ENCODE data around the gene NCOA6. TPM values are rescaled to one million over a fixed set of nuclear protein-coding genes. Genes with fewer than 3 reads are reported as not detected.

The NCOA6 gene
- total RNA-seq, 2 experiments from 2014 or later, result 25.8 to 26.9 TPM

GRCh38 chr20:34708621-34709043 is 116.8 kb downstream of the NCOA6 start:
- peaks cover 6% of the 10 kb centered on the region for H3K27me3 Mint-ChIP-seq (ENCODE audit: low read depth)
- H3K9me3 Mint-ChIP-seq (ENCODE audit: insufficient read depth), result no peaks in the 10 kb centered on the region
- peaks cover 37% of the 10 kb centered on the region for H3K4me1 Mint-ChIP-seq (ENCODE audit: low read depth)
- peaks cover 3% of the 10 kb centered on the region for H3K36me3 Mint-ChIP-seq (ENCODE audit: low read depth)
- ChIA-PET CTCF (interaction anchor here (0.8 to 7.3 kb wide), 17 partner anchors 11 to 396 kb away, joined by 3 to 77 read pairs (median 6); partner anchors contain the start of genes DYNLRB1 and PIGU), POLR2A (interaction anchor here (0.6 kb wide), 1 partner anchor 1477 kb away, joined by 3 read pairs; no protein-coding TSS in a partner anchor)
- H3K27ac Mint-ChIP-seq, result peak overlapping the region; percentile 71
- ATAC-seq, result peak; percentile 8
- peak overlapping the region; percentile 82 for H3K4me3 Mint-ChIP-seq
- peak; percentile 72 for DNase-seq

DNA sequence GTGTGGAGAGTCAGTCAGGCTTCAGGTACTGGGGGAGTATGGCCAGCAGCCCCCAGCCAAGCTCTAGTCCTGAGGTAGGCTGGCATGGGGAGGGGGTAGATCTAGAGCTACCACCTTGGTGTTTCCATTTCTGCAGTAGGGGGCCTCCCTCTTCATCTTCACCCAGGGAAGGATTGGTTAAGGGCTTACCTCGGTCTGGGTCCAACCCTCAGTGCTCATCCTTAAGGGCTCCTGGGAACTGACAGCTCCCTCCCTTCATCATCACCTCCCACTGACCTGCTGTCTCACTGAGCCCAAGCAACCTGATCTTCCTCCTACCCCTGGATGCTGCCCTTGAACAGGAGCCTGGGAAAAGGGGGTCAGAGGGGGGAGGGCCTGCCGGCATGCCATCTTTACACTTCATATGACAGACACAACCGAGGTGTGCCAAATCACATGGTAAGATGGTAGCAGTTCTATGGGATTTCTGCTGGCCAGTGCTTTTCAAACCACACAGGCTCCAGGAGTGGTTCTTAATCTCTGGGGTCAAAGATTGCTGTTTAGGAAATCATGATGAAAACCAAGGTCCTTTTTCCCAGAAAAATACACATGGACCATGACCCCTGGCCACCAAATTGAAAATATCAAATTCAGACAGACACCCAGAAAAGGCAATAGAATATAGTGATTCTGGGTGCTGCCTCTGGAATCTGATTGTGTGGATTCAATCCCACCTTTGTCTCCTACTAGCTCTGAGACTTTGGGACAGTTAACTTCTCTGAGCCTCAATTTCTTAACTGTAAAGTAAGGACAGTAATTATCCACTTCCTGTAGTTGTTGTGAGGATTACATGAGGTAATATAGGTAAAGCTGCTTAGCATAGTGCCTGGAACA is 118.3 kb downstream of the NCOA6 start:
- no peak for ATAC-seq
- Mint-ChIP-seq H3K9me3 (ENCODE audit: insufficient read depth) (no peaks in the 10 kb centered on the region), H3K27me3 (ENCODE audit: low read depth) (peaks cover 18% of the 10 kb centered on the region), H3K4me3 (no peak overlapping the region), H3K27ac (no peak overlapping the region), H3K36me3 (ENCODE audit: low read depth) (no peaks in the 10 kb centered on the region), H3K4me1 (ENCODE audit: low read depth) (peaks cover 44% of the 10 kb centered on the region)
- CTCF ChIA-PET, result interaction anchor here (0.8 to 7.3 kb wide), 16 partner anchors 10 to 848 kb away, joined by 3 to 77 read pairs (median 6); partner anchors contain the start of genes DYNLRB1, MAP1LC3A and PIGU
- no peak for DNase-seq
- POLR2A ChIA-PET, result interaction anchor here (1.1 kb wide), 1 partner anchor 191 kb away, joined by 4 read pairs; the partner anchor contains the start of gene DYNLRB1

DNA sequence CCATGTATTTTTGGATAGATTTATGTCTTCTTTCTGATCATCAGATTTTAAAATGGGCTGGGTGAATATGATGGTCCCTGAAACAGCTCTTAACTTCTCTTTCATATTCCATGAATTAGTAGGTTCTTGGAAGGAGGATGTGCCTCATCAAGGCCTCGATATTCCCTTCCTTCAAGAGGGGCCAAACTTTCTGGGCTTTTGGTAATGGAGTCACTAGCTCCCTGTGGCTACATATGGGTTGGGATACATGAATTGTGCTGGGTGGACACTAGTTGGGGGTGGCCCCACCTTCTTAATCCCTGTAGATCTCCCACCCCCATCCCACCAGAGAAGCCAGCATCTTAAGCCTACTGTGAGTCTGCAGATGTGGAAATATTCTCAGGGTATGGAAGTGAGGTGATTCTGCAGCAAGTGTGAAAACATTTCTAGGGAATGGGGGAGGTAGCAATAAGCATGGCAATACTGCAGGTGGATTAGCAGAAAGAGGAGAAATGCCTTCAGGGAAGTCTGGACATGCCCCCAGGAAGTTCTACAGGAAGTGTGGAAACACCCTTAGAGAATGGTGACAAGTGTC is 119.1 kb downstream of the NCOA6 start:
- POLR2A ChIA-PET, result no interaction called here
- no peak for ATAC-seq
- H3K36me3 Mint-ChIP-seq (ENCODE audit: low read depth), result no peaks in the 10 kb centered on the region

GRCh38 chr20:34705397-34706301 is 119.8 kb downstream of the NCOA6 start:
- no peak for DNase-seq
- POLR2A ChIA-PET, result no interaction called here
- H3K27ac Mint-ChIP-seq, result peak overlapping the region; percentile 89

More for the DNA sequence above, 119.1 kb downstream of the NCOA6 start:
- Mint-ChIP-seq H3K27ac (no peak overlapping the region), H3K4me3 (no peak overlapping the region), H3K4me1 (ENCODE audit: low read depth) (peaks cover 44% of the 10 kb centered on the region), H3K9me3 (ENCODE audit: insufficient read depth) (no peaks in the 10 kb centered on the region), H3K27me3 (ENCODE audit: low read depth) (peaks cover 22% of the 10 kb centered on the region)
- CTCF ChIA-PET, result interaction anchor here (0.8 to 7.3 kb wide), 7 partner anchors 63 to 394 kb away, joined by 3 to 77 read pairs (median 15); partner anchors contain the start of genes DYNLRB1 and MAP1LC3A
- no peak for DNase-seq

DNA sequence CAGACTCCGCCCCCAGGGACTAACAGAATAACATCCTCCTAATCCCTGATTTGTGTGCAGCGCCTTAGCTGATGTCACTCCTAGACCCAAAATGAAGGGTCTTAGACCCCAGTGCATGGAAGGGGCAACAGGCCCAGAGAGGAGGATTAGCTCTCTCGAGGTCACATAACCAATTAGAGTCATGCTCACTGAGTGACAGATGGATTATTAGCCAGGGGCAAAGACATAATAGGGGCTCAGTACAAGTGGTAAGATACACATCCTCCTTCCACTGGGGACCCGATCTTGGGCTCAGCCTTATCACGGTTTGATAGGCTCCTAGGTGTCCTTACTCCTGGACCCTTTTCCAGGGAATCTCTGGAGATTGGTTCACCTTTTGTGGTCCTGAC is 120.4 kb downstream of the NCOA6 start:
- DNase-seq (no peak), ATAC-seq (no peak)
- H3K4me3 Mint-ChIP-seq, result peak overlapping the region; percentile 83
- ChIA-PET CTCF (interaction anchor here (1.5 to 7.3 kb wide), 4 partner anchors 143 to 392 kb away, joined by 4 to 77 read pairs (median 32); partner anchors contain the start of gene MAP1LC3A), POLR2A (no interaction called here)
- H3K9me3 Mint-ChIP-seq (ENCODE audit: insufficient read depth), result no peaks in the 10 kb centered on the region
- no peaks in the 10 kb centered on the region for H3K36me3 Mint-ChIP-seq (ENCODE audit: low read depth)
- H3K4me1 Mint-ChIP-seq (ENCODE audit: low read depth), result peaks cover 37% of the 10 kb centered on the region
- peaks cover 15% of the 10 kb centered on the region for H3K27me3 Mint-ChIP-seq (ENCODE audit: low read depth)
- peak overlapping the region; percentile 89 for H3K27ac Mint-ChIP-seq

More at GRCh38 chr20:34705397-34706301, 119.8 kb downstream of the NCOA6 start:
- H3K27me3 Mint-ChIP-seq (ENCODE audit: low read depth), result peaks cover 20% of the 10 kb centered on the region
- peak overlapping the region; percentile 83 for H3K4me3 Mint-ChIP-seq
- H3K36me3 Mint-ChIP-seq (ENCODE audit: low read depth), result no peaks in the 10 kb centered on the region
- no peak for ATAC-seq
- H3K4me1 Mint-ChIP-seq (ENCODE audit: low read depth), result peaks cover 42% of the 10 kb centered on the region
- CTCF ChIA-PET, result interaction anchor here (0.8 to 7.3 kb wide), 7 partner anchors 64 to 393 kb away, joined by 3 to 77 read pairs (median 5); partner anchors contain the start of genes DYNLRB1 and MAP1LC3A
- H3K9me3 Mint-ChIP-seq (ENCODE audit: insufficient read depth), result no peaks in the 10 kb centered on the region

- Mint-ChIP-seq H3K4me1 (ENCODE audit: low read depth) (peaks cover 37% of the 10 kb centered on the region), H3K27ac (peak within 1 kb of the TSS; percentile 92), H3K27me3 (ENCODE audit: low read depth) (peaks cover 15% of the 10 kb centered on the region), H3K36me3 (ENCODE audit: low read depth) (no peaks in the 10 kb centered on the region), H3K9me3 (ENCODE audit: insufficient read depth) (no peaks in the 10 kb centered on the region), H3K4me3 (peak within 1 kb of the TSS; percentile 85)
- POLR2A ChIA-PET, result interaction anchor here (1.3 kb wide), 1 partner anchor 28 kb away, joined by 4 read pairs; the partner anchor contains the start of gene PIGU
- DNase-seq (peak; percentile 91), ATAC-seq (peak; percentile 57)
- CTCF ChIA-PET, result interaction anchor here (1.2 to 7.3 kb wide), 6 partner anchors 24 to 513 kb away, joined by 3 to 77 read pairs (median 5); no protein-coding TSS in a partner anchor
Observed at GRCh38 chr20:34704177-34705007, 121.1 kb downstream of the NCOA6 start, which contains the start of gene TP53INP2. Gene TP53INP2, plus strand, starts transcription at chr20:34704344. Its CDS starts 4,396 bp downstream, at chr20:34708740.

DNA sequence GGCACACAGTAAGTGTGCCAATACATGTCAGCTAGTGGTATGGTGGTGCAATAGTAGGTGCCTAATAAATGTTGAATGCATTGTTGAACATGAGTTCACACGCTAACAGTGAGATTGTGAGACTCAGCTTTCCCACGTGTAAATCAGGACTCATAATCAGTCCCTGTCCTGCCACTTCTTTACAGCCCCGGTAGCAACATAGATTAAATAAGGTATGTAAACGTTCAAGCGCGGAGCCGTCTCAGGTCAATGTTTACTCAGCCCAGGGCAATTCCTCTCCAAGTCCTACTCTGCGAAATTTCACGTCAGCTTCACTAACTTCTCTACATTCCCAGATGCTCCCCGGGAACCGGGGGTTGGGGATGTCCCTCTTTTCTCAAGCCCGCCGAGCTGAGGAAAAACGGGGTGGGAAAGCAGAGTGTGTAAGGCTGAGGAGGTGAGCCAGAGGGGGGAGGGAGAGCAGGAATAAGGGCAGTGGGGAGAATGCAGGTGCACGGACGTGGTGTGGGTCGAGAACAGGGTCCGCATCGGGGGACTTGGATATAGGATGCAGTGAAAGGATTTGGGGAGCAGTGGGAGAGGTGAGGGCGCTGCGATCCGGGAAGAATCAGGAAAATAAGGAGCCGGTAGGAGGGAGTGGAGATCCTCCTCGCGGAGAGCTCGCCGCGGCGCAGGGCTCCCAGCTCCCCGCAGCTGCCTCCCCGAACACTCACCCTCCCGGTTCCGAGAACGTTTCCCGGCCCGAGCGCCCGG is 121.9 kb downstream of the NCOA6 start:
- CTCF ChIA-PET, result interaction anchor here (0.7 to 7.3 kb wide), 7 partner anchors 23 to 512 kb away, joined by 3 to 77 read pairs (median 5); no protein-coding TSS in a partner anchor
- peak overlapping the region; percentile 85 for H3K4me3 Mint-ChIP-seq

GRCh38 chr20:34703061-34703423 is 122.4 kb downstream of the NCOA6 start:
- DNase-seq, result no peak
- peaks cover 30% of the 10 kb centered on the region for H3K4me1 Mint-ChIP-seq (ENCODE audit: low read depth)
- H3K36me3 Mint-ChIP-seq (ENCODE audit: low read depth), result no peaks in the 10 kb centered on the region
- ATAC-seq, result no peak
- H3K4me3 Mint-ChIP-seq, result peak overlapping the region; percentile 85
- POLR2A ChIA-PET, result interaction anchor here (0.6 to 1.3 kb wide), 2 partner anchors 17 to 26 kb away, joined by 3 to 4 read pairs; partner anchors contain the start of gene PIGU
- H3K27me3 Mint-ChIP-seq (ENCODE audit: low read depth), result peaks cover 15% of the 10 kb centered on the region
- H3K9me3 Mint-ChIP-seq (ENCODE audit: insufficient read depth), result no peaks in the 10 kb centered on the region
- H3K27ac Mint-ChIP-seq, result peak overlapping the region; percentile 92
- CTCF ChIA-PET, result interaction anchor here (0.7 to 7.3 kb wide), 5 partner anchors 22 to 390 kb away, joined by 3 to 77 read pairs (median 5); no protein-coding TSS in a partner anchor

More for the DNA sequence above, 121.9 kb downstream of the NCOA6 start:
- peaks cover 15% of the 10 kb centered on the region for H3K27me3 Mint-ChIP-seq (ENCODE audit: low read depth)
- no peaks in the 10 kb centered on the region for H3K36me3 Mint-ChIP-seq (ENCODE audit: low read depth)
- peaks cover 35% of the 10 kb centered on the region for H3K4me1 Mint-ChIP-seq (ENCODE audit: low read depth)
- H3K27ac Mint-ChIP-seq, result peak overlapping the region; percentile 92
- DNase-seq (no peak), ATAC-seq (peak; percentile 13)
- no peaks in the 10 kb centered on the region for H3K9me3 Mint-ChIP-seq (ENCODE audit: insufficient read depth)
- POLR2A ChIA-PET, result interaction anchor here (1.3 kb wide), 1 partner anchor 27 kb away, joined by 4 read pairs; the partner anchor contains the start of gene PIGU

- Mint-ChIP-seq H3K4me3 (no peak overlapping the region), H3K4me1 (ENCODE audit: low read depth) (peaks cover 25% of the 10 kb centered on the region), H3K36me3 (ENCODE audit: low read depth) (no peaks in the 10 kb centered on the region), H3K27me3 (ENCODE audit: low read depth) (peaks cover 20% of the 10 kb centered on the region), H3K27ac (no peak overlapping the region), H3K9me3 (ENCODE audit: insufficient read depth) (no peaks in the 10 kb centered on the region)
- no peak for ATAC-seq
- DNase-seq, result no peak
- CTCF ChIA-PET, result no interaction called here
- POLR2A ChIA-PET, result interaction anchor here (2.2 kb wide), 1 partner anchor 24 kb away, joined by 5 read pairs; the partner anchor contains the start of gene PIGU
Observed at GRCh38 chr20:34701405-34702085, 123.9 kb downstream of the NCOA6 start.

Data from activated CD8-positive, alpha-beta T cell treated with anti-CD3 and anti-CD28 coated beads, Interleukin-2, amount 10 ng/mL, durations not matched to agents 7 days and 5 days (primary cell).